NCI-H128 (cell line): ENCODE measurements around the gene TEAD2.
"Not testable (repeated sequence)": the region's sequence is repeated elsewhere in the genome, so short reads cannot be mapped to it uniquely, and the experiment has no call there.

Source experiments
- DNase-seq: peaks from one replicate; lab custom pipeline; 2025; ENCODE audit not compliant: unreplicated experiment; lab: John Stamatoyannopoulos, UW

The TEAD2 gene

DNA sequence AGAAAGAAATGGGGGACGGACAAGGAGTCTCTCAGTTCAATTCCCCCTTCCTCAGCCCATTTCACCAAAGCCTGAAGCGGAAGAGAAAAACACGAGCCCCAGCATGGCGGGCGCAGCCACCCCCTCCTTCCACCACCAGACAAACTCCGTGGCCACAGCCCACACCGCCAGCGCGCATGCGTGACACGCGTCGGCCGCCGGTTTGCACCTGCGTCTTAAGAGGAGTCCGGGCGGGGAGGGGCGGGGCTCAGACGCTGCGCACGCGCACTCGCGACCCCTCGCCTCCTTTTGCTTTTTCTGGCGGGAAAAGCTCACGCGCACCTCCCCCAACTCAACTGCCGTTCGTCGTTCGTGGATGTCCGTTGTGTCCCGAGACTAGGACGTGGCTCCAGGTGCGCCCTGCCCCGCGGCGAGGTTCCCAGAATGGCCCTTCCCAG, 25.7 kb upstream of the TEAD2 start, which contains the start of gene KASH5:
Gene KASH5 (plus strand): TSS at position 314 of the 437 bp plus-strand sequence. CDS start 2,635 bp downstream, outside the sequence.
- DNase-seq = no peak

DNA sequence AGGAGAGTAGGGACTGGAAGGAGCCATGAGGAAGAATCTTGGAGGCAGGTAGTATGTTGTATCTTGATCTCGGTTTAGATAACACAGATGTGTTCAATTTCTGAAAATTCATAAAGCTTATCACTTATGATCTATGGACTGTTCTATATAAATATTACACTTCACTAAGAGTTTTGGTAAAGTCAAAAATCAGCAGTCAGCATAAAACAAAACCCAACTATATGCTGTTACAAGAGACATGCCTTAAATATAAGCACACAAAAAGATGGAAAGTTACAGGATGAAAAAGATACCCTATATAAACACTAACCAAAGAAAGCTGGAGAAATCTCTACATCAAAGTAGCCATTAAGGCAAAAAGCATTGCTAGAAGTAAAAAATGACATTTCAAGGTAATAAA, 21.4 kb upstream of the TEAD2 start:
- DNase-seq = no peak

DNA sequence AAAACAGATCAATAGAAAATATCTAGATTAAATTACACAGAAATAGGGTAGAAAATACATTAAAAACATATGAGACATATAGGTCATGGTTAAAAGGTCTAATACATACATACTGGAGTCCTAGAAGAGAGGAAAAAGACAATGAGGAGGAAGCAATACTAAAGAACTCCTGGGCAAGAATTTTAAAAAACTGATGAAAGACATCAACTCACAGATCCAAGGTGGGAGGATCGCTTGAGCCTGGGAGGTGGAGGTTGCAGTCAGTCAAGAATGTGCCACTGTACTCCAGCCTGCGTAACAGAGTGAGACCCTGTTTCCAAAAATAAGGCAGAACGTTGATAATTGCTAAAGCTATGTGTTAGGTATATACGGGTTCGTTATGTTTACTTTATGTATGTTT, 20.4 kb upstream of the TEAD2 start:
- DNase-seq = no peak

DNA sequence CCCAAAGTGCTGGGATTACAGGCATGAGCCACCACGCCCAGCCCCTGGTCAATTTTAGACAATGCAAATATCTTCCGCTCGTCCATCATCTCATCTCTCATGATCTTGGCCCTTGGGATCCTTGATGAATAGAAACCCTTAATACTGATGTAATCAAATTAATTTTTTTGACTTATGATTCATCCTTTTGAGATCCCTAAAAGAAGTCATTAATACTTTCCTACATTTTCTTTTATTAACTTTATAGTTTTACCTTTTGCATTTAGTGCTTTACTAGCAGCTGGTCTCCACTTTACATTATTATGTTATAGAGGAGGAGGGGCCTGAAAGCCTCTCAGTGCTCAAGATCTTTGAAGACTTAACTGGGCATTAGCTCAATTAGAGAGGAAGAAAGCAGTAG, 18.2 kb upstream of the TEAD2 start:
- DNase-seq = no peak

DNA sequence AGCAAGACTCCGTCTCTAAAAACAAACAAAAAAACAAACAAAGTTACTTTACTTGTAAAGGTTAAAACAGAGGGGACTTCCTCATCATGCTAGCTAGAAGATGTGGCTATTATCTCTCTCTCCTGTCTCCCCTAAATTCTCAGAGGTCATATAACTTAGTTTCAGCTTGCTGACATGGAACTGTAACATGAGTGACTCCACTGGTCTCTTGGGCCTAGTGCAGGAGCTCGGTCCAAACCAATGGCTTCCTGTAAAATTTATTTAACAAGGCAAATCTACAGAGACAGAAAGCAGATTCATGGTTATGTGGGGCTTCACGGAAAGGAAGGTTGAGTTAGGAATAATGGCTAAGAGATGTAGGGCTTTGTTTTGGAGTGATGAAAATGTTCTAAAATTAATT, 16.3 kb upstream of the TEAD2 start:
- DNase-seq = no peak

DNA sequence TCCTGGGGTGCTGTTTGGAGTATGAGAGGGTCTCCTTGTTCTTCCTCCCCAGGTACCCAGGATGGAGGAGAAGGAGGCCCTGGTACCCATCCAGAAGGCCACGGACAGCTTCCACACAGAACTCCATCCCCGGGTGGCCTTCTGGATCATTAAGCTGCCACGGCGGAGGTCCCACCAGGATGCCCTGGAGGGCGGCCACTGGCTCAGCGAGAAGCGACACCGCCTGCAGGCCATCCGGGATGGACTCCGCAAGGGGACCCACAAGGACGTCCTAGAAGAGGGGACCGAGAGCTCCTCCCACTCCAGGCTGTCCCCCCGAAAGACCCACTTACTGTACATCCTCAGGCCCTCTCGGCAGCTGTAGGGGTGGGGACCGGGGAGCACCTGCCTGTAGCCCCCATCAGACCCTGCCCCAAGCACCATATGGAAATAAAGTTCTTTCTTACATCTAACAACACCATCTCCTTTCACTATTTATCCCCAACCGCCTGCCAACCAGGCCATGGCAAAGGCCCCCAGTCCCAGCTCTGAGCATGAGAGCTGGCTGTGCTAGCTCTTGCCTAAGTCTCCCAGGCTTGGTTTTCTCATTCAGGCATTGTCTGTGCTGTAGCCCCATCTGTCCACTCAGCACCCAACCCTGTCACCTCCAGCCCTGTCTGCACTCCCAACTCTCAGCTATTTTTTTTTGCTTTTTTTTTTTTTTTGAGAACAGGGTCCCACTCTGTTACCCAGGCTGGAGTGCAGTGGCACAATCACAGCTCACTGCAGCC, 12.6 kb upstream of the TEAD2 start:
- no peak for DNase-seq

DNA sequence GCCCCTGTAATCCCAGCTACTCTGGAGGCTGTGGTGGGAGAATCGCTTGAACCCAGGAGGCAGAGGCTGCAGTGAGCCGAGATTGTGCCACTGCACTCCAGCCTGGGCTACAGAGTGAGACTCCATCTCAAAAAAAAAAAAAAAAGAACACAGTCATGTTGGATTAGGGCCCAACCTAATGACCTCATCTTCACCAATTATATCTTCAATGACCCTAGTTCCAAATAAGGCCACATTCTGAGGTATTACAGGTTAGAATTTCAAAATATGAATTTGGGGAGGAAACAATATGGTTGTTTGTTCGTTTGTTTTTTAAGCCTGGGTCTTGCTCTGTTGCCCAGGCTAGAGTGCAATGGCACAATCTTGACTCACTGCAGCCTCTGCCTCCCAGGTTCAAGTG, 11.0 kb upstream of the TEAD2 start:
- DNase-seq = not testable (repeated sequence)

DNA sequence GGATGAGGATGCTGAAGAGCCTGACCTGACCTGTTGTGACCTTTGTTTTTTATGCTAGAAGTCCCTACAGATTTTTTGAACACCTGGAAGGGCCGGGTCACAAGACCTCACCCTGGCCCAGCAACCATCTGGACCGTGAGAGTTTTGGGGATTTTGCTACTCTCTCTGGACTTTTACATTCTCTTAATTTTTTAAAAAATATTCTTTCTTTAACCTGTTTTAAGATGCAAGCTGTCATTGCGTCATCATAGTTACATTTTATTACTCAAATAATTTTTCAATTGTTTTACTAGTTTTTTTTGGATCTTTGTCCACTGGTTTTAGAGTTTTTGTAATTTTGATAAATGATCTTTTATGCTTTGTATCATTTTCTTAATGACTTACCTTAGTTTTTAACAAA, 9.0 kb upstream of the TEAD2 start:
- DNase-seq = no peak

DNA sequence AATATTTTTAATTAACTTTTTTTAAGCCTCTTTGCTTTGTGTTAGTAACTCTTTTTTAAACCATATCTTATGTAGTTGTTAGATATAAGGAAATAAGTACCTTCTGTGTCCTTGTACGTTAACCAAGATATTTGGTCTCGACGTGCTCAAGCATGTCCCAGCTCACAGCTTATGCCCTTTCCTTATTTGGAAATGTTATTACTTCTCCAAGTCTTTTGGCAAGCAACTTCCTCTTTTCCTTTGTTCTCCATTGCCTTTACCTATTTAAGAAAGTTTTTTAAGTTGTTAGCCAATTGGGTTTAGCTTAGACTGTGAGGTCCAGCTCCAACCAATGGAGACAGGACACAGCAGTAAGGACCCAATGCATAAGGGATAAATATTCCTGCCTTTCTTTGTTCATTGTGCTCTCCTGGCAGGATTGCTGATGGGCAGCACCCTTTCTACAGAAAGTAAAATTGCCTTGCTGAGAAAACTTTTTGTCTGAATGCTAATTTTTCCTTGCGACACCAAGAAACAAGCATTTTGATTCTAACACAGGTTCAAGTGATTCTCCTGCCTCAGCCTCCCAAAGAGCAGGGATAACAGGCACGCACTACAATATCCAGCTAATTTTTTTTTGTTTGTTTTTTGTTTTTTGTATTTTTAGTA, 6.6 kb upstream of the TEAD2 start:
- DNase-seq = no peak

DNA sequence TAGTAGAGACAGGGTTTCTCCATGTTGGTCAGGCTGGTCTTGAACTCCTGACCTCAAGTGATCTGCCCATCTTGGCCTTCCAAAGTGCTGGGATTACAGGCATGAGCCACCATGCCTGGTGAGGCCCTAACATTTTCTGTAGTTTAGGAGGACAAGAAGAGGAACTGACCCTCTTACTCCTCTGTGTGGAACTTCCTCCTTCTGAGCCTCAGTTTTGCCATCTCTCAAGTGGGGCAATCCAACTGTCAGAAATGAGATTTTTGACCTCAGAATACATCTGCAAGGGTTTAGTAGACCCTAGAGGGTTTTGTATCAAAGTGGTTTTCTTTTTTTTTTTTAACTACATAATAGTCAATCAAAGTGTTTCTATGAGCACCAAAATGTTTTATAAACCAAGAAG, 3.9 kb upstream of the TEAD2 start:
- DNase-seq = no peak

DNA sequence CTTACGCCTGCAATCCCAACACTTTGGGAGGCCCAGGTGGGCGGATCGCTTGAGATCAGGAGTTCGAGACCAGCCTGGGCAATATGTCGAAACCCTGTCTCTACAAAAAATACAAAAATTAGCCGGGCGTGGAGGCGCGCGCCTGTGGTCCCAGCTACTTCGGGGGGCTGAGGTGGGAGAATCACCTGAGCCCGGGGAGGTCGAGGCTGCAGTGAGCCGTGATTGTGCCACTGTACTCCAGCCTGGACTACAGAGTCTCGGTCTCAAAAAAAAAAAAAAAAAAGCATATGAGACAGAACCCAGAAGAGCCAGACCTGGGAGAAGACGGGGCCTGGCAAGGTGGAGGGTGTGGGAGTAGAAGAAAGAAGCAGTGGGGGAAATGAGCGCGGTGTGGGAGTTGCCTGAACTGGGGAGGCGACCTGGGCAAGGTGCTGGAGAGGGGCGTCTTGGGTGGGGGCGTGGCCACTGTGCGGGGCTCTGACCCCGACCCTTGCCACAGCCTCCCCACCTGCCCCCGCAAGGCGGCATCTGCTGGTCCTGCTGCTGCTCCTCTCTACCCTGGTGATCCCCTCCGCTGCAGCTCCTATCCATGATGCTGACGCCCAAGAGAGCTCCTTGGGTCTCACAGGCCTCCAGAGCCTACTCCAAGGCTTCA, 2.0 kb upstream of the TEAD2 start:
- DNase-seq = no peak

DNA sequence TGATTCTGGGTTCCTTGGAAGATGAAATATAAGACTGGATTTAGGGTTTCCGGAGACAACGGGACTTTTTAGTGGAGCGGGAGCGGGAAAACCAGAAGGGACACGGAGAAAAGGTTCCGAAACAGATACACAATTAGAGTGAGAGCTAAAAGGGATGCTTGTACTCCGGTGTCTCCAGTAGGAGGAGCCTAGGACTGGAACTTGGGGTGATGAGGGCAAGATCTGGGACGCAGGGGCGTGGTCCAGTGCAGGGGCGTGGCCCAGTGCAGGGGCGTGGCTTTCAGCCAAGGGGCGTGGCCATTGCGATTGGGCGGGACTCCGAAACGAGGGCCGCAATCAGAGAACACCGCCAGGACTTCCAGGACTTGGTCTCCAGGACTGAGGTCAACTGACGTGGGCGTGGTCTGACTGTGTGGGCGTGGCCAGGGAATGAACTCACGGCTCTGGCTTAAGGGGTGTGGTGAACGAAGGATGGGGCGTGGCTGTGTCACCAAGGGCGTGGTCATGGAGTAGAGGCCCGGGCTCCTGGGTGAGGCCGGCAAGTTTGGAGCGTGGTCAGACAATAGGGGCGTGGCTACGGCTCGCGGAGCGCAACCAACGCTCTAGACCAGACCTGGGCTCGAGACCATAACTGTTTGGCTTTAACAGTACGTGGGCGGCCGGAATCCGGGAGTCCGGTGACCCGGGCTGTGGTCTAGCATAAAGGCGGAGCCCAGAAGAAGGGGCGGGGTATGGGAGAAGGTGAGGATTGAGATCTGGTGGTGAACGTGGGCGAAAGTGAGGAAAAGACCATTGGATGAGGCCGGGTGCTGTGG, 1.3 kb upstream of the TEAD2 start, which contains the start of gene DKKL1:
Gene DKKL1 (plus strand): TSS at position 610 of the 815 bp plus-strand sequence. CDS start 122 bp downstream, at position 732.
- DNase-seq = peak; percentile 55

DNA sequence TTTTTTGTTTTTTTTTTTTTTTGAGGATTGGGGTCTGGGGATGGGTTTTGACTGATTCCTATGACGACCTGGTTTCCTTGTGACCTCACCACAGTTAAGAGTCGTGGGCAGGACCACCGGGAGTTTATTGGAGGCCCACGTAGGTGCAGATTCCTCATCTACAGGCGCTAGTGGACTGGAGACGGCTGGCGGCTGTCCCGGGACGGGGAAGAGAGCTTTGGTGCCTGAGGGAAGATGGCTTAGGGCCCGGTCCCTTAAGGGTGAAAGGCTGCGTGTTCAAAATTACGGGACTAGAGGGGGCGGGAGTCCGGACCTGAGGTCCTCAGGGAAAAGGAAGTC, 682 bp upstream of the TEAD2 start:
- no peak for DNase-seq

DNA sequence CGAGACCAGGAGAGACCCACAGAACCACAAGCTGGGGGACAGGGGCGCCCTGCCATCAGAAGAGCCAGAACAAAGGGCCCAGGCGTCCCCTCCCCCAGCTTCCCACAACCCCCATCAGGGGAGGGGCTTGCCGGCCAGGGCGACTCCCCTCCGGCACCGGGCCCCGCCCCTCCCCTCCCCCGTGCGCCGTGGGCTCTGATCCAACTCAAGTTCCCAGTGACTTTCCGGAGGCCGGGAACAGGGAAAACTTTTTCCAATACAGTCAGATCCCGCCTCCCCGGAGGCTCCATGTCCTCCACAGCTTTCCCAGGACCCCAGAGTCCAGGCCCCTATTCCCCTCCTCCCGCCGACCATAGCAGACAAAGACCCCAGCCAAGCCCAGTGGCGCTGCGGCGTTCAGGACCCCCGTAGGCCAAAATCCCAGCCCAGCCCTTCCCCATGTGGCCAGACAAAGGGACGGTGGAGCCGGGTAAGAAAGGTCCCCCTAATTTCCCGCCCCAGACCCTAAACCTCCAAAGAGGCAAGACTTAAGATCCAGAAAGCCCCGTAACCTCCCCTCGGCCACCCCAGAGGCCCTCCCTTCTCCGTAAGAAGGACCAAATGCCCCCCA, 673 bp downstream of the TEAD2 start:
- peak; percentile 30 for DNase-seq

DNA sequence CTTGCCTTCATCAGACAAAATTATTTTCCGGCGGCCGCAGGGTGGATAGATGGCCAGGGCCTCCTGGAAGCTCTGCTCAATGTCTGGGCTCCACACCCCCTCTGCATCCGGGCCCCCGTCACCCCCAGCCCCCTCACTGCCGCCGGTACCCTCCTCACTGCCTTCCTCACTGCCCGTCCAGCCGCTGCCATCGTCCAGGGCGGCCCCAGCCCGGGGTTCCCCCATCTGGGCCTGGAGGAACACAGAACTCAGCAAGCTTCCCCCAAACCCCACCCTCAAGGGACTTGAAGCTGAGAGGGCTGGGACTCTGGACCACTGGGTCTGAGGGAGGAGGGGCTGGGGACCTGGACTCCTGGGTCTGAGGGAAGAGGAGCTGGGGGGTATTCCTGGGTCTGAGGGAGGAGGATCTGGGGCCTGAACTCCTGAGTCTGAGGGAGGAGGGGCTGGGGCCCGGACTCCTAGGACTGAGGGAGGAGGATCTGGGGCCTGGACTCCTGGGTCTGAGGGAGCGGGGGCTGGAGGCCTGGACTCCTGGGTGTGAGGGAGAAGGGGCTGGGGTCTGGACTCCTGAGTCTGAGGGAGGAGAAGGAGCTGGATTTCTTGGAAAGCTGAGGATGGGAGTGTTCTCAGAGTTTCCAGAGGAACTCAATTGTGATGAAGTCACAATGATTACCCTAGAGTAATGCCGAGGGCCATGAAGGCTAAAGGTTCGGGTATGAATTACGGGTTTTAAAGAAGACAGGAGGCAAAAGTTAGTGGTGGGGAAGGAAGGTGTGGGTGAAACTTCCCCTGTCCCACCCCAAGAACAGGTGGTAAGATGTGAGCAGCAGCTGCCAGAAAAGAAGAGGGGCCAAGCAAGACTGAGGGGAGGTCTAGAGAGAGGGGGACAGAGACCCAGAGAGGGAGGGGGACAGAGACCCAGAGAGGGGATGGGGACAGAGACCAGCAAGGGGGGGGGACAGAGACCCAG, 2.1 kb downstream of the TEAD2 start:
- no peak for DNase-seq

DNA sequence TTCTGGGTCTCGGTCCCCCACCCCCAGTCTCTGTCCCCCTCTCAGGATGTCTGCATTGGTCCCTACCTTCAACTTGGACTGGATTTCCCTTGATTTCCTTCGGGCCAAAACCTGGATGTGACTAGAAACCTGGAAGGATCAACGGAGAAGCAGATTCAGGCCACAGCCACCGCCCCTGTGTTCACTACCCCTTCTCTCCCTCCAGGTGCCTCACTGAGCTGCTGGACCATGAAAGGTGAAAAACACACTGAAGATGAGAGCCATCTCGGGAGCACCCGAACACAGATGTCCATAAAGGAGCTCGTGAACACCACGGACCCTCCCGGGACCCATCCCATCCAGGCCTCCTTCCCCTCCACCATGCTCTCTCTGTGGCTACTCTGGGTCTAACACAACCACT, 5.0 kb downstream of the TEAD2 start:
- DNase-seq = no peak

DNA sequence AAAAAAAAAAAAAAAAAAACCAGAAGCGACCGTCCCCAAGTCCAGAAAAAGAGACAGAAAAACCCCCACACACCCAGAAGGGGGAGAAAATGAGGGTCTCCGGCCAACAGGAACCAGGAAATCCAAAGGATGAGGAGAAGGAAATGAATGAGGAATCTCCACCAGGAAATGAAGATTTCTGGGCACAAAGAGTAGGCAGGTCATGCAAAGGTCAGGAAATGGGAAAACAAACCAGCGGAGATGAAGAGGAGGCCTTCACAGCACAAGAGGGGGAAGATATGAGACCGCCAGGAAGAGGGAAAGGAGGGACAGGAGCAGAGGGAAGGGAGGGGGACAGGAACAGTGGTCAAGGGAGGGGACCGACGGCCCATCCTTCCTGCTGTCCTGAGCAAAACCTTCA, 5.8 kb downstream of the TEAD2 start:
- DNase-seq = no peak

DNA sequence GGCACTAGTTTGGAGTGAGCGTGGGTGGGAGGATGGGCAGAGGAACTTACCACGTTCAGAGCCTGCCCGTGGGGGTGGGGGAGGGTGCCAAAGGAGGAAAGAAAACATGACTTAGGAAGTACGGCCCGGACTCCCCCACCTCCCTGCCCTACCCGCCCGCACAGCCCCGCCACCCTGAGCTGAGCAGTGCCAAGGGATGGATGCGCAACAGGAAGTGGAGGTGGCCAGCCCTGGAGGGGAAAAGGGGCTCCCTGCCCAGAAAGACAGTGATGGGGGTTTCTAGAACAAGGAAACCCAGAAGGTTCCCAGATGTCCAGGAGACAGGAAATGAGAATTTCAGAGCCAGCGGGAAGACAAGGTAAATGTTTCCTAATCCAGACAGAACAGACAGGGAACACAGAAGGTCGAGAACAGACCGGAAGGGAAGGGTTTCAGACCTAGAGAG, 6.3 kb downstream of the TEAD2 start:
- no peak for DNase-seq

DNA sequence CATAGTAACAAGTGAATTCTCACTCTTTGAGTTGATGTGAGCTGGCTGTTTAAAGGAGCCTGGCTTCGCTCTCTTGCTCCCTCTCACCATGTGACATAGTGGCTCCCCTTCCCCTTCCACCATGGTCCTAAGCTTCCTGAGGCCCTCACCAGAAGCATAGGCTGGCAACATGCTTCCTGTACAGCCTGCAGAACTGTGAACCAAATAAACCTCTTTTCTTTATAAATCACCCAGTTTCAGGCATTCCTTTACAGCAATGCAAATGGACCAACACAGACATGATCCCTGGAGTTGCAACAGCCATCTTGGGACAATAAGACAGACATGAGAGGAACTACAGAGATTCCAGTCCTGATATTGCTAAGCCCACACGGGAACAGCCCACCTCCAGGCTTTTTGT, 12.6 kb downstream of the TEAD2 start:
- no peak for DNase-seq
